Liver (tissue), 9 donors: ENCODE measurements around the gene CDK5. TPM values are rescaled to one million over a fixed set of nuclear protein-coding genes. Genes with fewer than 3 reads are reported as not detected.

Experiments used
- DNase-seq: peaks from one replicate; pipeline ENCODE4 v3.0.0-alpha.2; 2017; ENCODE audit warnings: low spot score
- H3K27ac ChIP-seq, 2 donors: one replicate each; pipeline ENCODE4 v1.7.0; 2013; ENCODE audit warnings: inconsistent platforms in 2 of 2, low read length in 2 of 2, control low read depth in 1 of 2, low read depth in 1 of 2, mild to moderate bottlenecking in 1 of 2
- H3K27me3 ChIP-seq, 4 donors: one replicate each; pipeline versions ENCODE4 v1.6.1 to v1.7.0; 2013; ENCODE audit warnings: low read length in 3 of 4, inconsistent platforms in 1 of 4, mild to moderate bottlenecking in 1 of 4, moderate library complexity in 1 of 4; ENCODE audit not compliant: control insufficient read depth in 4 of 4, insufficient read depth in 4 of 4
- H3K36me3 ChIP-seq, 4 donors: one replicate each; pipeline versions ENCODE4 v1.6.1 to v1.7.0; 2013; ENCODE audit warnings: low read length in 3 of 4, mild to moderate bottlenecking in 3 of 4, low read depth in 1 of 4, moderate library complexity in 1 of 4; ENCODE audit not compliant: control insufficient read depth in 4 of 4, insufficient read depth in 3 of 4
- H3K4me1 ChIP-seq, 4 donors: one replicate each; pipeline versions ENCODE4 v1.6.1 to v1.7.0; 2013; ENCODE audit warnings: low read length in 3 of 4, mild to moderate bottlenecking in 3 of 4, moderate library complexity in 1 of 4; ENCODE audit not compliant: control insufficient read depth in 4 of 4, insufficient read depth in 4 of 4
- H3K4me3 ChIP-seq, 3 donors: one replicate each; pipeline versions ENCODE4 v1.6.1 to v1.7.0; 2013; ENCODE audit warnings: low read length in 3 of 3, control low read depth in 1 of 3, low read depth in 1 of 3, mild to moderate bottlenecking in 1 of 3
- H3K9ac ChIP-seq, 2 donors: one replicate each; pipeline ENCODE4 v1.7.0; 2013; ENCODE audit warnings: low read length in 2 of 2, mild to moderate bottlenecking in 2 of 2, moderate library complexity in 2 of 2, control low read depth in 1 of 2, low read depth in 1 of 2
- H3K9me3 ChIP-seq, 4 donors: one replicate each; pipeline versions ENCODE4 v1.6.1 to v1.7.0; 2013; ENCODE audit warnings: low read length in 3 of 4; ENCODE audit not compliant: control insufficient read depth in 4 of 4
- ATF3 ChIP-seq: IDR thresholded peaks from 2 replicates; pipeline ENCODE4 v1.6.1; 2016; ENCODE audit warnings: antibody characterized with exemption
- CTCF ChIP-seq: fragments of 150-350 bp; IDR thresholded peaks from 2 replicates; pipeline ENCODE4 v1.5.1; 2017; ENCODE audit warnings: improper control_type of control experiment, low read depth, low read length; ENCODE audit not compliant: missing input control
- FOXA2 ChIP-seq: IDR thresholded peaks from 2 replicates; pipeline ENCODE4 v1.6.1; 2016; ENCODE audit warnings: antibody characterized with exemption
- GABPA ChIP-seq, 2 donors: IDR thresholded peaks in 1 of 2; conservative IDR thresholded peaks in 1 of 2; 2 replicates each; pipeline ENCODE4 v1.6.1; 2016; ENCODE audit warnings: antibody characterized with exemption in 2 of 2, mild to moderate bottlenecking in 1 of 2, moderate library complexity in 1 of 2
- HNF4A ChIP-seq, 2 donors: conservative IDR thresholded peaks; 2 replicates each; pipeline ENCODE4 v1.6.1; 2016; ENCODE audit warnings: antibody characterized with exemption in 2 of 2, mild to moderate bottlenecking in 2 of 2
- HNF4G ChIP-seq: IDR thresholded peaks from 2 replicates; pipeline ENCODE4 v1.6.1; 2016; ENCODE audit warnings: antibody characterized with exemption
- RAD21 ChIP-seq, 2 donors: IDR thresholded peaks; 2 replicates each; pipeline ENCODE4 v1.6.1; 2016; ENCODE audit warnings: antibody characterized with exemption in 2 of 2, mild to moderate bottlenecking in 2 of 2
- RXRA ChIP-seq, 2 donors: IDR thresholded peaks; 2 replicates each; pipeline ENCODE4 v1.6.1; 2017 to 2018; ENCODE audit warnings: antibody characterized with exemption in 2 of 2, mild to moderate bottlenecking in 1 of 2
- TAF1 ChIP-seq: conservative IDR thresholded peaks from 2 replicates; pipeline ENCODE4 v1.6.1; 2016; ENCODE audit warnings: antibody characterized with exemption, mild to moderate bottlenecking
- WGBS: extraction: QIAGEN DNeasy Blood & Tissue Kit; methylation state at CpG from one replicate; pipeline ENCODE4 v1.1.7; 2013; 5-methylcytosine and 5-hydroxymethylcytosine counted together
- polyA plus RNA-seq, 2 donors: library from polyadenylated mRNA; stranded (reverse) in 1 of 2; unstranded in 1 of 2; fragments of 200-250 nt in 1 of 2; fragments of >200 nt in 1 of 2; fragmentation: Nextera tagmentation in 1 of 2; extraction: Ambion mirVana in 1 of 2; gene quantifications; one replicate each; pipeline versions ENCODE4 v1.2.1 to v1.2.3, GENCODE V29; 2013 to 2015
- total RNA-seq, 2 donors: library from RNA; depleted of rRNA; stranded (reverse); fragments of >200 nt; gene quantifications; one replicate each; pipeline ENCODE4 v1.2.3, GENCODE V29; 2014
- TF ChIP-seq, protein P1 (sequence below): IDR thresholded peaks from 2 replicates; pipeline ENCODE4 v1.6.1; 2016; ENCODE audit warnings: antibody characterized with exemption, mild to moderate bottlenecking
- donor health status: healthy.
- donor health status: healthy.
- donor health status: healthy.
- donor health status: healthy.
- donor health status: healthy.

The CDK5 gene
- total and polyA plus RNA-seq, 4 donors: 4.0 to 9.0 (median 7.4) TPM

DNA sequence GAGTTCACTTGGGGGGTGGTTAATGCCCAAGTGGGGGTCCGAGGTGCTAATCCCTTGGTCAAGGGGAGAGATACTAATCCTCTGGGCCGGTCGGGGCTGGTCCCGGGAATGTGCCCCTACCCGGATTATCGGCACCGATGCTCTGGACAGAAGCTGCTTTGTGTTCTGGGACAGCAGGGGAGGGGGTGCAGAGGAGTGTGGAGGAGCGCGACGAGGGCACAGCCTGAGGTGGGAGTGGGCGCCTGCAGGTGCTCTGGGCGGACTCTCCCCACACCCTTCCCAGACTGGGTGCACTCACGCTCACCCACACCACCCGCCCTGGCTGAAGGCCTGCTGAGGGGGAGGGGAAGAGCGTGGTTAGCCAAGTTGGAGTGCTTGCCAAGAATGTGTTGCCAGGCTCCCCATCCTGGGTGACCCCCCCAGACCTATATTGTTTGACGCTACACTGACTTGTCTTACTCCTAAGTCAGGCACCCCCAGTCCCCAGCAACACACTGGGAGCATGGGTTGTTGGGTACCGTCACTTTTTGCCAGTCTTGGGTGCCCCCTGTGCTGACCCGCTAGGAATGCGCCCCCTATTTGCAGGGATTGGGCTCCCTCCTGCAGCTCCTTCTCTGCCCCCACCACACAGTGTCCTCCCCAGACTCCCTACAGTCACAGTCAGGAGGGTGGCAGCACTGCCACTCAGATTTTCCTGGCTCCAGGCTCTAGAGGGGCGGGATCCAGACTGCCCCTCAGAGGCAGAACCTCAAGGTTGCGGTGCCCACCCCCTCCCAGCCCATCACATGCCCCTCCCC lies 2.9 kb upstream of the CDK5 start:
- peaks cover 17 to 70% (median 53%) of the 10 kb centered on the region in 4 donors for H3K4me1 ChIP-seq
- H3K36me3 ChIP-seq: peaks cover 4 to 10% (median 7%) of the 10 kb centered on the region in 4 donors
- H3K27me3 ChIP-seq: no peaks in the 10 kb centered on the region
- H3K9ac ChIP-seq: peak overlapping the region in 1 of 2 donors; percentile 43
- peak in 1 of 2 donors; percentile 9 for TF ChIP-seq RXRA (IDR thresholded peaks at IDR 0.05)
- TF ChIP-seq GABPA (IDR thresholded peaks at IDR 0.05 in 1 of 2, conservative IDR thresholded peaks at IDR 0.05 in 1 of 2): no peak
- TF ChIP-seq FOXA2: no peak
- H3K27ac ChIP-seq: peak overlapping the region; percentile 83 to 89
- no peak for DNase-seq
- no peaks in the 10 kb centered on the region for H3K9me3 ChIP-seq
- WGBS: 13% methylated on average over 21 of the region's 21 CpGs
- H3K4me3 ChIP-seq: peak overlapping the region; percentile 44 to 79 (median 66)

DNA sequence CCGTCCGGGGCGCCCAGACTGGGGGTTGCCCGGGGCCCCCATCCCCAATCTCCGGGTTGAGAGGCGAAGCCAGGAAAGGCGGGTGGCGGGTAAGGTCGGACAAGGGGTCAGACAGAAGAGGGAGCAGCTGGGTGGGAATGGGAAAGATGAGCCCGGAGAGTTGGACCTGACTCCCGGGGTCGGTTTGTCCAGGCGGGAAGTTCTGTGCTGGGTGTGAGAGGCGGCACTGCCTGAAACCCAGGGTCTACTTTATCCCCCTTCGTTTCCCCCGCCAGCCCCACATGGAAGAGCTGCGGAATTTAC lies 2.4 kb upstream of the CDK5 start:
- H3K36me3 ChIP-seq: peaks cover 4 to 5% (median 4%) of the 10 kb centered on the region in 4 donors
- no peak for DNase-seq
- peak overlapping the region; percentile 44 to 79 (median 66) for H3K4me3 ChIP-seq
- peaks cover 17 to 67% (median 51%) of the 10 kb centered on the region in 4 donors for H3K4me1 ChIP-seq
- WGBS: 1% methylated on average over 17 of the region's 17 CpGs
- no peak for TF ChIP-seq TAF1
- no peak for TF ChIP-seq FOXA2
- TF ChIP-seq RAD21 (IDR thresholded peaks at IDR 0.05): no peak
- no peaks in the 10 kb centered on the region for H3K27me3 ChIP-seq
- H3K9ac ChIP-seq: peak overlapping the region; percentile 22 to 43
- H3K9me3 ChIP-seq: no peaks in the 10 kb centered on the region
- H3K27ac ChIP-seq: peak overlapping the region; percentile 83 to 89

DNA sequence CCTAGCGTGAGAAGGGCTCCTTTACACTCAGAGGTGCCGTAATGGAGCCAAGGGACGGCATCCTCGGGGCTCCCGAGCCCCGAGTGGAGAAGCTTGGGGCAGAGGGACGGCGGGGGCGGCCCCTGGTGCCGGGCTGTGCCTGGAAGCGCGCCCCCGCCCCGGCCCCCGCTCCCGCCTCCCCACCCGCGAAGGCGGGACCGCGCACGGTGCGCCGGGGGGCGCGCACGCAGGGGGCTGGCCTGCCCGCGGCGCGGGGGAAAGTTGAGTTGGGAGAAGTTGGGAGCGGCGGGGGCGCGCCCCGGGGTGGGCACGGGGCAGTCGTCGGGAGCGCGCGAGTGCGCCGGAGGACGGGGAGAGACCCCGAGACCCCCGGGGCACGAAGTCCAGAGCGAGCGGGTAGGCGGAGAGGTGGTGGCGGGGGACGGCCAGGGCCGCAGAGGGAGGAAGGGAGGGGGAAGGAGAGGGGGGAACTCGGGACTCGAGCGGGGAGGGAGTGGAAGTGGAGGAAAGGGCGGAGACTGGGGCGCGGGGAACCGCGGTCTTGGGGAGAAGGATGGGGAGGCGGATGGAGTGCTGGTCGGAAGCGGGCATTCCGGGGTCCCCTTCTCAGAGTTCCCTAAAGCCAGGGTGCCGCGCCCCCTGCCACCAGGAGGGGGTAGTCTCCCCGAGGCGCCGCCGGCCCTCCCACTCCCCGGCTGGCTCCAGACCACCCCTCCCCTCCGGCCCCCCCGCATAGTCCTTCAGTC lies 1.8 kb upstream of the CDK5 start, which contains the start of gene SLC4A2:
Gene SLC4A2, plus strand, starts transcription at position 223 of the 746 bp plus-strand sequence. CDS start 2,399 bp downstream, outside the sequence.
- H3K36me3 ChIP-seq: peaks cover 0 to 2% (median under 1%) of the 10 kb centered on the region in 4 donors
- H3K4me1 ChIP-seq: peaks cover 17 to 62% (median 49%) of the 10 kb centered on the region in 4 donors
- peak within 1 kb of the TSS; percentile 42 to 55 for H3K9ac ChIP-seq
- TF ChIP-seq CTCF (peak; percentile 22), ATF3 (no peak), HNF4G (no peak), FOXA2 (no peak), HNF4A (conservative IDR thresholded peaks at IDR 0.05) (no peak)
- TF ChIP-seq, protein P1, sequence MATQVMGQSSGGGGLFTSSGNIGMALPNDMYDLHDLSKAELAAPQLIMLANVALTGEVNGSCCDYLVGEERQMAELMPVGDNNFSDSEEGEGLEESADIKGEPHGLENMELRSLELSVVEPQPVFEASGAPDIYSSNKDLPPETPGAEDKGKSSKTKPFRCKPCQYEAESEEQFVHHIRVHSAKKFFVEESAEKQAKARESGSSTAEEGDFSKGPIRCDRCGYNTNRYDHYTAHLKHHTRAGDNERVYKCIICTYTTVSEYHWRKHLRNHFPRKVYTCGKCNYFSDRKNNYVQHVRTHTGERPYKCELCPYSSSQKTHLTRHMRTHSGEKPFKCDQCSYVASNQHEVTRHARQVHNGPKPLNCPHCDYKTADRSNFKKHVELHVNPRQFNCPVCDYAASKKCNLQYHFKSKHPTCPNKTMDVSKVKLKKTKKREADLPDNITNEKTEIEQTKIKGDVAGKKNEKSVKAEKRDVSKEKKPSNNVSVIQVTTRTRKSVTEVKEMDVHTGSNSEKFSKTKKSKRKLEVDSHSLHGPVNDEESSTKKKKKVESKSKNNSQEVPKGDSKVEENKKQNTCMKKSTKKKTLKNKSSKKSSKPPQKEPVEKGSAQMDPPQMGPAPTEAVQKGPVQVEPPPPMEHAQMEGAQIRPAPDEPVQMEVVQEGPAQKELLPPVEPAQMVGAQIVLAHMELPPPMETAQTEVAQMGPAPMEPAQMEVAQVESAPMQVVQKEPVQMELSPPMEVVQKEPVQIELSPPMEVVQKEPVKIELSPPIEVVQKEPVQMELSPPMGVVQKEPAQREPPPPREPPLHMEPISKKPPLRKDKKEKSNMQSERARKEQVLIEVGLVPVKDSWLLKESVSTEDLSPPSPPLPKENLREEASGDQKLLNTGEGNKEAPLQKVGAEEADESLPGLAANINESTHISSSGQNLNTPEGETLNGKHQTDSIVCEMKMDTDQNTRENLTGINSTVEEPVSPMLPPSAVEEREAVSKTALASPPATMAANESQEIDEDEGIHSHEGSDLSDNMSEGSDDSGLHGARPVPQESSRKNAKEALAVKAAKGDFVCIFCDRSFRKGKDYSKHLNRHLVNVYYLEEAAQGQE: peak; percentile 7
- no peaks in the 10 kb centered on the region for H3K27me3 ChIP-seq
- H3K9me3 ChIP-seq: no peaks in the 10 kb centered on the region
- H3K4me3 ChIP-seq: peak within 1 kb of the TSS; percentile 44 to 79 (median 66)
- peak; percentile 75 for DNase-seq
- H3K27ac ChIP-seq: peak within 1 kb of the TSS; percentile 83 to 89
- WGBS: 1% methylated on average over 75 of the region's 75 CpGs
